Mucosa of rectum (tissue), 2 donors: ENCODE results near the gene RAP1B.
A peak's percentile ranks its signal among the peaks of the same experiment; 100 is the strongest.

Source experiments
- H3K27ac ChIP-seq, 2 donors: one replicate each; pipeline ENCODE4 v1.7.0; 2013; ENCODE audit warnings: inconsistent platforms in 2 of 2, low read depth in 2 of 2, low read length in 2 of 2
- H3K27me3 ChIP-seq, 2 donors: one replicate each; pipeline ENCODE4 v1.7.0; 2013; ENCODE audit warnings: low read length in 2 of 2; ENCODE audit not compliant: control insufficient read depth in 2 of 2, insufficient read depth in 2 of 2
- H3K36me3 ChIP-seq, 2 donors: one replicate each; pipeline ENCODE4 v1.7.0; 2013; ENCODE audit warnings: low read length in 2 of 2; ENCODE audit not compliant: control insufficient read depth in 2 of 2, insufficient read depth in 2 of 2
- H3K4me1 ChIP-seq, 2 donors: one replicate each; pipeline ENCODE4 v1.7.0; 2013; ENCODE audit warnings: low read length in 2 of 2, mild to moderate bottlenecking in 1 of 2; ENCODE audit not compliant: control insufficient read depth in 2 of 2, insufficient read depth in 2 of 2
- H3K4me3 ChIP-seq, 2 donors: one replicate each; pipeline ENCODE4 v1.7.0; 2013; ENCODE audit warnings: low read length in 2 of 2
- H3K9ac ChIP-seq, 2 donors: one replicate each; pipeline ENCODE4 v1.7.0; 2013; ENCODE audit warnings: low read length in 2 of 2, low read depth in 1 of 2, mild to moderate bottlenecking in 1 of 2
- H3K9me3 ChIP-seq, 2 donors: one replicate each; pipeline ENCODE4 v1.7.0; 2013; ENCODE audit warnings: low read length in 2 of 2; ENCODE audit not compliant: control insufficient read depth in 2 of 2
- donor health status: healthy.
- donor health status: Normal muscosa, but diverticular disease.

RAP1B gene

DNA sequence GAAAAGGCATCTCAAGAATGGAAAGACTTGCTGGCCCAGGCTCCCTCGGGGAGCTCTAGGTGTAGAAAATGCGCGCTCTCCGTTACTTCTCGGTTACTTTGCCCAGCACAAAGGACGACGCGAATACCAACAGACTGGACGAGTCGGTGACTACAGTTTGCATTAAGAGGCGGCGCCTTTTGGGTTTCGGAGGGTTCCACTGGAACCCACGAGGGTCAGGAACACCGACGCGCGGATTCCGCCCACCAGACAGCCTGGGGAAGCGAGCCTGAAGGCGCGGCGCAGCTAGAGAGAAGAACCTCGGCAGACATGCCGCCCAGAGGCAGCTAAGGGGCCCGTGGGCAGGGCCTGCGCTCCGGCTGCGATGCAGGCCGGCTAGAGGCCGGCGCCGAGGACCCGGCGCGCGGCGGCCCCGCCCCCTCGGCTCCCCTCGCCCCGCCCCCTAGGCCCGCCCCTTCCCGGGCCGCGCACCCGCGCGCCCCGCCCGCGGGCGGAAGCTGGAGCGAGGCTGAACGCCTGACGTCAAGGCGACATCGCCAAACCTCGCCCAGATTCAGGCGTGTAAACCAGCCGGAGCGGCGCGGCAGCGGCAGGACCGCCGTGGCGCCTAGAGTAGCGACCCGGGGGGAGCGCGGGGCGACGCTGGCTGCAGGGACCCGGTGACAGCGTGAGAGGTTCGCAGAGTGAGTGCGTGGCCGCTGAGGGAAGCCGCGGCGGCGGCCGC, at the start of gene RAP1B:
Gene RAP1B (plus strand): TSS at position 530 of the 724 bp plus-strand sequence. CDS start 37,826 bp downstream, outside the sequence.
- H3K27me3 ChIP-seq: no peaks in the 10 kb centered on the region
- peak within 1 kb of the TSS; percentile 88 to 96 for H3K4me3 ChIP-seq
- peak within 1 kb of the TSS; percentile 97 for H3K9ac ChIP-seq
- peaks cover 0 to 4% of the 10 kb centered on the region in 2 donors for H3K36me3 ChIP-seq
- H3K27ac ChIP-seq: peak within 1 kb of the TSS; percentile 99
- peaks cover 31 to 34% of the 10 kb centered on the region in 2 donors for H3K4me1 ChIP-seq
- H3K9me3 ChIP-seq: no peaks in the 10 kb centered on the region

DNA sequence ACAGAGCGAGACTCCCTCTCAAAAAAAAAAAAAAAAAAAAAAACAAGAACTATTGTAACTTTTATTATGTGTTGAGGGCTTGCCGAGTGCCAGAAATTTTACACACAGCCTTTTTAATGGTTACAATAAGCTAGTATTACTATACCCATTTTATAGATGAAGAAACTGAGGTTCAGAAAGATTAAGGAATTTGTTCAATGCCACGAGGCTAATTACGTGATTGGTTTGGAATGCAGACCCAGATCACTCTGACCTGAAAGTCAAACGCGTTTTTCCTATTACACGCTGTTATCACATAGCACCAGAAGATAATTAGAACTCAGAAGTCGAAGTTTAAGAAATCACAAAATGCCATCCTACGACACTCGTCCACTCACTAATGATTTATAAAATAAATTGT, 48.9 kb upstream of the RAP1B start:
- H3K9me3 ChIP-seq: no peaks in the 10 kb centered on the region
- H3K4me1 ChIP-seq: peaks cover 0 to 3% of the 10 kb centered on the region in 2 donors
- H3K9ac ChIP-seq: no peak overlapping the region
- H3K4me3 ChIP-seq: no peak overlapping the region
- H3K36me3 ChIP-seq: no peaks in the 10 kb centered on the region
- no peaks in the 10 kb centered on the region for H3K27me3 ChIP-seq
- H3K27ac ChIP-seq: no peak overlapping the region

DNA sequence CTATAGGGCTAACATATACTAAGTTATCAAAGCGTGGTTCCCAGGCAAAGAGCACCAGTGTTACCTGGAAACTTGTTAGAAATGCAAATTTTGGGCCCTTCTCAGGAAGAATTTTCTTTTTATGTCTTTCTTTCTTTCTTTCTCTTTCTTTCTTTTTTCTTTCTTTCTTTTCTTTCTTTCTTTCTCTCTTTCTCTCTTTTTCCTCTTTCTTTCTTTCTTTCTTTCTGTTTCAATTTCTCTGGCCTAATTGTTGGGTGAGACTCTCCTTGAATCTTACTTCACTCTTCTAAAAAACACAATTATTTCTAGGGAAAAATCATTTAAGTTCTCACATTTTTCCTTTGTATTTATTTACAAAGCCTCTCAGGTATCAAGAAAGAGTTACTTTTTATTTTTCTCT, 46.5 kb upstream of the RAP1B start:
- Histone ChIP-seq H3K9ac (no peak overlapping the region), H3K4me3 (no peak overlapping the region), H3K27ac (no peak overlapping the region), H3K27me3 (no peaks in the 10 kb centered on the region), H3K36me3 (no peaks in the 10 kb centered on the region), H3K9me3 (no peaks in the 10 kb centered on the region), H3K4me1 (peaks cover 0 to 3% of the 10 kb centered on the region in 2 donors)

DNA sequence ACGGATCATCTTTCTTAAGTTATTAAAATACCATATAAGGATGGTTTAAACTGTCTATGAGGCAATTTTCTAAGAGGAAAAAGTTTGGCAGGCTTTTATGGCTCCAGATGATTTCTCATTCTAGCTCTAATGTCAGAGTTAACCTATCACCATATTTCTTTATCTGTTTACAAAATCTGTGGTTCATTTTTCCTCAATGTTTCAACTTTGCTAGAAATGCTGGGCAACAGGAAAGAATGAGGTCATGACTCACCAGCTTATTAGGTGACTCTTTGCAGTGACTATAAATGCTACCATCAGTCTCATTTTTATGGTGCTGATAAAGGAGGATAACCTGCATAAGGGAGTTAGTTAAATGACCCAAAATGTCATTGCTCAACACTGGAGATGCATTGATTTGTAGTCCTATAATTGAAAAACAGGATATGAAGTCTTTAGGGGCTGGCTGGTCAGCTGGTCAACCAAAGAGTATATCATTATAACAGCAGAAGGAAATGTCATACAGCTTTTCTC, 45.3 kb upstream of the RAP1B start:
- Histone ChIP-seq H3K36me3 (no peaks in the 10 kb centered on the region), H3K4me1 (peaks cover 0 to 3% of the 10 kb centered on the region in 2 donors), H3K4me3 (no peak overlapping the region), H3K9me3 (no peaks in the 10 kb centered on the region), H3K27ac (no peak overlapping the region), H3K27me3 (no peaks in the 10 kb centered on the region), H3K9ac (no peak overlapping the region)

DNA sequence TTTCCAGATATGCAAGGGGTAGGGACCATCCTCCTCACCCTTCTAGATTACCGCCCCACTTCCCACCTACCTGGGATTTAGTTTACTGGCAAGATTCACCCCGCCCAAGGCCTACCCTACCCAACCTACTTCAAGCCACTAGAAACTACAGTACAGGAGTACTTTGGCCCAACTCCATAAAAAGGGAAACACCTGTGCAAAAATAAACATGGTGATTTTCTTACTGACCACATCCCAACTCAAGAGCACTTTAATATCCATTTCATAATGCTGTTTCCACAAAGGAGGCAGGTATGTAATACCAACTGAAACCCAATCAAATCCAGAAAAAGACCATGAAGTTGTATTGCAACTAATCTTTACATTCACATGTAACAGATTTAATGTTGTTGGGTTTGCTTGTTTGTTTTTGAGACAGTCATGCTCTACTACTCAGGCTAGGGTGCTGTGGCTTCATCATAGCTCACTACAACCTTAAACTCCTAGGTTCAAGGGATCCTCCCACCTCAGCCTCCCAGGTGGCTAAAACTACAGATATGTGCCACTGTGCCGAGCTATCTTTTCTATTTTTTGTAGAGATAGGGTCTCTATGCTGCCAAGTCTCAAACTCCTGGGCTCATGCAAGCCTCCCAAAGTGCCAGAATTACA, 41.7 kb upstream of the RAP1B start:
- no peak overlapping the region for H3K9ac ChIP-seq
- H3K4me1 ChIP-seq: peaks cover 0 to 3% of the 10 kb centered on the region in 2 donors
- H3K27me3 ChIP-seq: no peaks in the 10 kb centered on the region
- H3K36me3 ChIP-seq: no peaks in the 10 kb centered on the region
- no peaks in the 10 kb centered on the region for H3K9me3 ChIP-seq
- no peak overlapping the region for H3K4me3 ChIP-seq
- H3K27ac ChIP-seq: no peak overlapping the region

DNA sequence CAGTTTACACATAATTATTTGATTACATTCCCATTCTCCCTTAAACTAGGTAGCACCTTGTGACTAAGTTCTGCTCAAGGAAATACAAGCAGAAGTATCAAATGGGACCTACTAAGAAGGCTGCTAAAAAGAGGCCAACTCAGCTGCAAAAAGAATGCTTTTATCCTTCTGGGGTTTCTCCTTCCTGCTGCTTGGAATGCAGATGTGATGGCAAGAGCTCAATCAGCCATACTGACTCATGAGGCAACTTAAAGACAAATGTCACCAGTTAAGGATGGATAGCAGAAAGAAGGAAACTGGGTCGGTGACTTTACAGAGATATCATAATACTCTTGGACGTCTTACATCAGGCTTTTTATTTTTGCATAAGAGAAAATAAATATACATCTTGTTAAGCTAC, 38.0 kb upstream of the RAP1B start:
- H3K4me1 ChIP-seq: no peaks in the 10 kb centered on the region
- no peak overlapping the region for H3K4me3 ChIP-seq
- no peaks in the 10 kb centered on the region for H3K27me3 ChIP-seq
- no peak overlapping the region for H3K27ac ChIP-seq
- H3K9ac ChIP-seq: no peak overlapping the region
- no peaks in the 10 kb centered on the region for H3K36me3 ChIP-seq
- no peaks in the 10 kb centered on the region for H3K9me3 ChIP-seq

DNA sequence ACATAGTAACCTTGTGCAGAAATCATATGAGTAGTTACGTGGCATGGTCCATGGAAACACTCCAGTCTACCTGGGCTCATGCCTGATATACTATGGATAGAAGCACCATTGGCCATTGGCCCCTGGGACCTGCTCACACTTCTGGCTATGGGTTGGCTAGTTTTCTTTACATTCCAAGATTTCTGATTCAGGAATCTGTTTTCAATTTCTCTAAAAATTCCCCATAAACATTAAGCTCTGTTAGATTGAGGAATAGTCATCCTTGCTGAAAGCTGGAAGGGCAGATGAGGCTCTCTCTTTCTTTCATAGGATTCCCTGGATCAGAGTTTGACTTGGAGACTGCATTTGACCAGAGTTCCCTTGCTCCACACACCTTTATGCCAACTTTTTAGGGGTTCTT, 37.3 kb upstream of the RAP1B start:
- Histone ChIP-seq H3K27me3 (no peaks in the 10 kb centered on the region), H3K4me1 (no peaks in the 10 kb centered on the region), H3K4me3 (no peak overlapping the region), H3K9me3 (no peaks in the 10 kb centered on the region), H3K9ac (no peak overlapping the region), H3K27ac (no peak overlapping the region), H3K36me3 (no peaks in the 10 kb centered on the region)

DNA sequence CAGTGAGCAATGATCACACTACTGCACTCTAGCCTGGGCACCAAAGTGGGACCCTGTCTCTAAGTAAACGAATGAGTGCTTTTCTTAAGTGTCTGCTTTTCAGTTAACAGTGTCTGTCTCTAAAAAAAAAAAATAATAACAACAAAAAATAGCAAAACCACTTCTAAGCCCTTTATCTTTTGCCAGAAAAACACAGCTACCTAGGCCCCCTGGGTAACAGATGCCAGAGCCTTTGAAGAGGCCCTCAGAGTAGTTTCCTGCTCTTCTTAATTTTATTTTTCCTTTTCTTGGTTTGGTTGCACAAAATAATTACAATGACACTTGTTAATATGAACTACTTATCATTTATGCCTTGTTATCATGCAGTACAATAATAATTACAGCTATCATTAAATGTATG, 32.8 kb upstream of the RAP1B start:
- Histone ChIP-seq H3K36me3 (no peaks in the 10 kb centered on the region), H3K9me3 (no peaks in the 10 kb centered on the region), H3K4me3 (no peak overlapping the region), H3K27ac (no peak overlapping the region), H3K27me3 (no peaks in the 10 kb centered on the region), H3K9ac (no peak overlapping the region), H3K4me1 (no peaks in the 10 kb centered on the region)

DNA sequence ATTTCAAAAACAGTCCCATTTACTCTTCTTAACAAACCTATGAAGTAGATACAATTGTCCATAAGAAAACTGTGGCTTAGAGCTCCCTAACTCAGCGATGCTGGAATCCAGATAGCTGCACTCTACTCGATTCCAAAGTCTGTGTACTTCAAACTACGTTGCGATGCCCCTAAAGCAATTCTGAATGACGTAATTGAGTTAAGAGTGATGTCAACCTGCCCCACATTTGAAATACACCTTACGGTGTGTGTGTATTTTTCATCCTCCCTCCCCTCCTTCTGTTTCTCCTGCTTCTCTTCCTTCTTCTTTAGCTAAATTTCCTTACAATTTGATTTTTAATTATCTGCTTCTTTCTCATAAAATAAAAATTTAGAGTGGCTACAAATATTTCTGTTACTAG, 31.9 kb upstream of the RAP1B start:
- H3K9me3 ChIP-seq: no peaks in the 10 kb centered on the region
- H3K4me1 ChIP-seq: no peaks in the 10 kb centered on the region
- no peak overlapping the region for H3K27ac ChIP-seq
- no peak overlapping the region for H3K4me3 ChIP-seq
- H3K9ac ChIP-seq: no peak overlapping the region
- no peaks in the 10 kb centered on the region for H3K36me3 ChIP-seq
- H3K27me3 ChIP-seq: no peaks in the 10 kb centered on the region

DNA sequence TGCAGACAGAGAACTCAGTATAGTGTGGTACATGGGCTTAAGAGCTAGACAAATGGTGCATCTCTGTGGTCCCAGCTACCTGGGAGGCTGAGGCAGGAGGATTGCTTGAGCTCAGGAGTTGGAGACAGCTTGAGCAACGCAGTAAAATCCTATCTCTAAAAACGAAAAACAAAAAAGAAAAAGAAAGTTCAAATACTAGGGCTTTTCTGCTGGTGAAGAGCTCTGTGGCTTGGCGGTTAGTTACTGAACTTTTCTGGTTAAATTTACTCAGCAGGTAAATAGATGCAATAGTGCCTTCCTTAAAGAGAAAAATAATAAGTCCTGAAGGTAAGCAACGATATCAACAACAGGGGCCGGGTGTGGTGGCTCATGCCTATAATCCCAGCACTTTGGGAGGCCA, 31.4 kb upstream of the RAP1B start:
- no peak overlapping the region for H3K4me3 ChIP-seq
- no peak overlapping the region for H3K9ac ChIP-seq
- H3K4me1 ChIP-seq: no peaks in the 10 kb centered on the region
- no peaks in the 10 kb centered on the region for H3K9me3 ChIP-seq
- no peaks in the 10 kb centered on the region for H3K36me3 ChIP-seq
- H3K27ac ChIP-seq: no peak overlapping the region
- no peaks in the 10 kb centered on the region for H3K27me3 ChIP-seq
